Skin epidermis (tissue), 12 donors: Measurements from ENCODE around the gene ERVW-1.
A peak's percentile ranks its signal among the peaks of the same experiment; 100 is the strongest.

ENCODE experiments used
- H3K27ac ChIP-seq, 21 experiments: fragments of 200-600 bp; sonication (generic) in 11 of 21; one replicate each; pipeline ENCODE4 v1.5.0; 2020; ENCODE audit warnings: mild to moderate bottlenecking in 3 of 21, inconsistent platforms in 2 of 21, moderate library complexity in 2 of 21
- H3K4me3 ChIP-seq, 7 experiments: fragments of 200-600 bp; sonication (generic) in 2 of 7; one replicate each; pipeline ENCODE4 v1.5.0; 2020; ENCODE audit warnings: inconsistent platforms in 2 of 7, mild to moderate bottlenecking in 2 of 7, moderate library complexity in 1 of 7

The ERVW-1 gene

GRCh38 chr7:92436612-92437445 lies 40.9 kb downstream of the ERVW-1 start:
- no peak overlapping the region for H3K4me3 ChIP-seq
- no peak overlapping the region for H3K27ac ChIP-seq

DNA sequence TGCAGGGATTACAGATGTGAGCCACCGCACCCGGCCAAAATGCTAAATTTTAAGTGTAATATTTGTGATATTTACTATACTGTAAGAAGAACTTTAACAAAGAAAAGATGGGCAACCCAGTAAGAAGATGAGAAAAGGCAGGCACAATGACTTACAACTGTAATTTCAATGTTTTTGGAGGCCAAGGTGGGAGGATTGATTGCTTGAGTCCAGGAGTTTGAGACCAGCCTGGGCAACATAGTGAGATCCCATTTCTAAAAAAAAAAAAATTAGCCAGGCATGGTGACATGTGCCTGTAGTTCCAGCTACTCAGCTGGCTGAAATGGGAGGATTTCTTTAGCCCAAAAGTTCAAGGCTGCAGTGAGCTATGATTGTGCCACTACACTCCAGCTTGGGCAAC lies 42.2 kb downstream of the ERVW-1 start:
- H3K27ac ChIP-seq: no peak overlapping the region
- no peak overlapping the region for H3K4me3 ChIP-seq

GRCh38 chr7:92433019-92433418 lies 44.7 kb downstream of the ERVW-1 start:
- no peak overlapping the region for H3K27ac ChIP-seq
- no peak overlapping the region for H3K4me3 ChIP-seq

DNA sequence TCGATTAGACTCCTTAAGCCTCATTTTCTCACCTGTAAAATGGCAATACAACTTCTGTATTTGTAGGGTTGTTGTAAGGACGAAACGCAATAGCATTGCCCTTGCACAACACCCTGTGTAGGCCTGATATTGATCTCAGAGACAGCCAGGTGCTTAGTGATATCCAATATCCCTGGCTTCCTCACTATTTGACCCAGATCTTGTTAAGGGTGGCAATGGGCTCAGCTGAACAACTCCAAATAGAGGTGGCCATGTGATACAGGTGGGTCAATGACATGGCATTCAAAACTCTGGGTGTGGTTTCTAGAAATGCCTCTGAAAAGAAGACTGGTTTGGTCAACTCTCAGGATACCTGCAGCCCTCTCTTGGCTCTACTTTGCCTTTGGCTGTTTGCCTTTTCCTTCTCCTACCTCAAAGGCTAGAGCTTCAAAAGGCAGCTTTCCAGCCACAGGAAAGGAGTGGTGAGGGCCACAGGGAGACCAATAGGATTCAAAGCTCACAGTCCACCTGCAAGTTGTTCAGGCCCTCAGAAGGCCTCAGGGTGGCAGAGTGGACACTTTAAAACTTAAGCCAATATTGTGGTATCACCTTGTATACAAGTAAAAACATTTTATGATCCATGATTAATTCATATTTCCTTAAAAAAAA lies 45.3 kb downstream of the ERVW-1 start:
- H3K4me3 ChIP-seq: no peak overlapping the region
- H3K27ac ChIP-seq: no peak overlapping the region

DNA sequence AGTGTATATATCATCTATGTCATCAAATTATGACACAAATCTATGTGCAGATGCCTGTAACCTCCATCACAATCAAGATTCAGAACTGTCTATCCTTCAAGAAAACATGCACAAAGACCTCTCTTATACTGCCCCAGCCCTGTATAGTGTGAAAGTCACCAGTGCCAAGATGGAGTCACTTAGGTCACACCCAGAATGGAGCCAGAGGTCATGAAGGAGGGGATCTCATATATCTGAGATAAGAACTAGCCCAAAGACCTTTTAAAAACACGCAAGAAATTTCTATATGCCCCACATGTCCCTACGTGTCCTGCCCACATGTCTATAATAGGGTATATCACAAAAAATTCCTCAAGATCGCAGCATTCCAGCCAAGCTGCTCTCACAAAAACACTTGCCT lies 50.6 kb downstream of the ERVW-1 start:
- no peak overlapping the region for H3K4me3 ChIP-seq
- no peak overlapping the region for H3K27ac ChIP-seq

DNA sequence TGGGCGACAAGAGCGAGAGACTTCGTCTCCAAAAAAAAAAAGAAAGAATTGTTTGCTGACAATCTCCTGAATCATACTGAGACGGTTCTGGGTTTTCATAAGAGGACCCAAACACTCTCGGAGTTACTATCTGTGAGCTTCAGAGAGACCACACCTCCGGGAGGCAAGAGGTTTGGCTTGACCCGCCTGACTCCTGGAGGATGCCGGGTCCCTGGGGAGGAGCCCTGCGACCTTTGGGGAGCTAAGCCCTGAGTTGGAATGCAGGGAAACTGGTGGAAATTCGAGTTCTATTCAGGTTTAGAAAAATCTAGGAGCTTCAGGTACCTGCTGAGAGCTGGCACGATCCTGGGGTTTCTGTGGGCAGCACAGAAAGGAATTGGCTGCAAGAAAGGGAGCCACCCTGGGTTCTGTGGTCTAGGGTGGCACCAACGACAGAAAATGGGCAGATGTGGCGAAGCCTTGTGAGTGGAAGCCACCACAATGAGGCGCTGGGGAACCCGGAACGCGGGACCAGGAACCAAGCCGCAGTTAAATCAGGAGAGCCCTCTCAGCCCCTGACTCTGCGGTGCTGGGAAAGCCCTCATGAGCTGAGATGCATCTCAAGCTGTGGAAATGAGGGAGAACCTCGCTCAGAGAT lies 52.3 kb downstream of the ERVW-1 start:
- no peak overlapping the region for H3K27ac ChIP-seq
- H3K4me3 ChIP-seq: peak overlapping the region in 2 of 7 experiments; percentile 4 to 48

- Histone ChIP-seq H3K27ac (peak overlapping the region in 6 of 21 experiments; percentile 26 to 50 (median 42)), H3K4me3 (peak overlapping the region in 3 of 7 experiments; percentile 17 to 28 (median 27))
These were observed 54.0 kb downstream of the ERVW-1 start for GRCh38 chr7:92423710-92424131.

- H3K4me3 ChIP-seq: no peak overlapping the region
- H3K27ac ChIP-seq: no peak overlapping the region
These were observed 54.8 kb downstream of the ERVW-1 start for GRCh38 chr7:92422926-92423325.

DNA sequence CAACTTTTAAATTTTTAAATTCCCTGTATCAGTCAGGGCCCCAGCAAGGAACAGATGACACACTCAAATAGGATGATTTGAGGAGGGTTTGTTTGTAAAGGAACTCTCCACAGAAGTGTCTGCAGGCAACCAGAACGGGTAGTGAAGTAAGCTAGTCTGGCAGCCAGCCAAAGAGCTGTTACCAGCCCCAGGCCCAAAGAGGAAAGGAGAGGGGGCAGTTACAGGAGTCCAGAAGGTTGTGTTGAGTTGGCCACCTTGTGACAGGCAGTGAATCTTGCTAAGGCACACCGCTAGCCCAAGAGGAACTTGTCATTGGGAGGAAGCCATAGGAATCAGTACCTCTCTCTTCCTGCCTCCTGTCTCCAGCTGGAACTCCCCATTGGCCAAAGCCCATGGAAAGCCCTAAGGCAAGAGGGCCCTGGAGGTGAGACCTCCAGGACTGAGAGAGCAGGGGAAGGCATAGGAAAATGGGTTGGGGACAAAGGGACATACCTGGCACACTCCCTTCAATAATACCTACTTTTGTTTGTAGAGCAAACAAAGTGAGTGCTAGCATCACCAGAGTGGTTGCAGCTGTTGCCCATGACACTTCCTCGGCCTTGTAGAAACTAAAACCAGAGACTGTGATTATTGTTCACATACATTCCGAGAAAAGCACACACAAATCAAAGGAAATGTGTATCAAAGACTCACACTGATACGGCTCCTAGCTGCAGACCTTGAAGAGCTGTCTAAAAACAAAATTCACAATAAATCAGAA lies 55.9 kb downstream of the ERVW-1 start:
- H3K27ac ChIP-seq: no peak overlapping the region
- no peak overlapping the region for H3K4me3 ChIP-seq
